K562 (cell line): ENCODE results near the gene HKDC1. TPM values are rescaled to one million over a fixed set of nuclear protein-coding genes. Genes with fewer than 3 reads are reported as not detected.
A peak's percentile ranks its signal among the peaks of the same experiment; 100 is the strongest.

Experiments
- CHD7 ChIP-seq: fragments of 200-600 bp; sonication (generic); IDR thresholded peaks from one replicate; pipeline ENCODE4 v1.6.1; 2012; ENCODE audit warnings: mild to moderate bottlenecking, low read depth, low read length, inconsistent platforms
- E2F4 ChIP-seq: sonication (generic); formaldehyde crosslinking; IDR thresholded peaks from 2 replicates; pipeline ENCODE4 v1.8.0; 2022; ENCODE audit warnings: mild to moderate bottlenecking, low read depth, missing genetic modification reagents
- ETV6 ChIP-seq, 3 experiments: fragments of 150-350 bp in 1 of 3; sonication (generic) in 1 of 3; formaldehyde crosslinking in 1 of 3; IDR thresholded peaks; 2 replicates each; pipeline versions ENCODE4 v1.6.1 to v1.8.0; 2014 to 2022; ENCODE audit warnings: borderline replicate concordance in 2 of 3, low read depth in 2 of 3, antibody characterized with exemption in 1 of 3, low read length in 1 of 3, mild to moderate bottlenecking in 1 of 3, missing genetic modification reagents in 1 of 3
- GATAD2A ChIP-seq: fragments of 450-650 bp; IDR thresholded peaks from 2 replicates; pipeline ENCODE4 v1.6.1; 2017
- JUNB ChIP-seq: fragments of 450-650 bp; formaldehyde crosslinking; conservative IDR thresholded peaks from 2 replicates; pipeline ENCODE4 v1.4.0; 2020; ENCODE audit warnings: mild to moderate bottlenecking
- MAZ ChIP-seq, 2 experiments: fragments of 450-650 bp in 1 of 2; sonication (generic) in 1 of 2; formaldehyde crosslinking; IDR thresholded peaks in 1 of 2; conservative IDR thresholded peaks in 1 of 2; 2 replicates each; pipeline versions ENCODE4 v1.4.0 to v1.5.0; 2020; ENCODE audit warnings: mild to moderate bottlenecking in 1 of 2, missing genetic modification reagents in 1 of 2
- NCOR1 ChIP-seq: fragments of 450-650 bp; IDR thresholded peaks from 2 replicates; pipeline ENCODE4 v1.6.1; 2016; ENCODE audit warnings: mild to moderate bottlenecking, moderate library complexity
- NFATC3 ChIP-seq: fragments of 450-650 bp; IDR thresholded peaks from 2 replicates; pipeline ENCODE4 v1.6.1; 2017; ENCODE audit warnings: mild to moderate bottlenecking
- PRMT5 ChIP-seq: sonication (generic); formaldehyde crosslinking; IDR thresholded peaks from 2 replicates; pipeline ENCODE4 v1.5.0; 2020; ENCODE audit warnings: missing genetic modification reagents
- PRPF4 ChIP-seq: fragments of 200-400 bp; formaldehyde crosslinking; IDR thresholded peaks from one replicate; pipeline ENCODE4 v1.6.1; 2017; ENCODE audit warnings: low read length, low read depth, mild to moderate bottlenecking; ENCODE audit not compliant: insufficient read depth, poor library complexity, severe bottlenecking
- SAP30 ChIP-seq: fragments of 200-600 bp; sonication (generic); IDR thresholded peaks from 2 replicates; pipeline ENCODE4 v1.6.1; 2012; ENCODE audit warnings: borderline replicate concordance, low read depth, mild to moderate bottlenecking, moderate library complexity, low read length, control low read depth, inconsistent platforms; ENCODE audit not compliant: insufficient read depth, poor library complexity, severe bottlenecking
- SMAD2 ChIP-seq: fragments of 150-350 bp; IDR thresholded peaks from 2 replicates; pipeline ENCODE4 v1.6.1; 2014; ENCODE audit warnings: low read depth, mild to moderate bottlenecking, low read length
- ZNF175 ChIP-seq: fragments of 200-800 bp; sonication (Bioruptor generic); IDR thresholded peaks from 2 replicates; pipeline ENCODE4 v1.6.1; 2016; ENCODE audit warnings: low read depth, mild to moderate bottlenecking, missing genetic modification characterization, missing compliant biosample characterization
- polyA plus RNA-seq, 8 experiments: library from polyadenylated mRNA; depleted of rRNA in 4 of 8; stranded (reverse) in 5 of 8; unstranded in 3 of 8; fragments of >200 nt; fragmentation: Nextera tagmentation in 2 of 8; fragmentation: Illumina TruSeq in 1 of 8; extraction: Ambion mirVana in 2 of 8; extraction: Trizol in 1 of 8; gene quantifications; 2 replicates each; pipeline versions ENCODE4 v1.2.1 to v1.2.3, GENCODE V29; 2011 to 2014; ENCODE audit warnings: inconsistent platforms in 1 of 8, missing spikeins in 1 of 8
- total RNA-seq, 7 experiments: library from RNA; depleted of rRNA in 6 of 7; stranded (reverse); fragments of >200 nt in 6 of 7; fragmentation: Illumina TruSeq in 2 of 7; extraction: Trizol in 2 of 7; gene quantifications; 2 replicates each; pipeline versions ENCODE4 v1.2.1 to v1.2.3, GENCODE V29; 2011 to 2021; ENCODE audit warnings: low replicate concordance in 1 of 7

HKDC1 gene
- total and polyA plus RNA-seq, 9 of the 15 experiments (the other 6 are each of a cell fraction or from before 2014, with no cell fraction given) = 0.04 to 0.22 (median 0.11) TPM; not detected in 5

GRCh38 chr10:69215405-69216171 lies 4.5 kb upstream of the HKDC1 start (continued):
- no peak for TF ChIP-seq CHD7
- no peak for TF ChIP-seq SMAD2
- TF ChIP-seq NFATC3 = no peak
- no peak for TF ChIP-seq MAZ (CRISPR knock-in tag; conservative IDR thresholded peaks at IDR 0.05 in 1 of 2, IDR thresholded peaks at IDR 0.05 in 1 of 2)
- no peak for TF ChIP-seq SAP30
- no peak for TF ChIP-seq JUNB (CRISPR knock-in tag)
- peak; percentile 87 to 89; a peak in 3 of 4 replicates for TF ChIP-seq ETV6 (IDR thresholded peaks at IDR 0.05; ENCODE audit: borderline replicate concordance in 1 of 2, low read depth in 2 of 2, low read length in 1 of 2)
- TF ChIP-seq ETV6 (CRISPR knock-in tag; IDR thresholded peaks at IDR 0.05; ENCODE audit: borderline replicate concordance) = no peak
- TF ChIP-seq PRMT5 (CRISPR knock-in tag) = no peak
- no peak for TF ChIP-seq NCOR1
- no peak for TF ChIP-seq GATAD2A
- TF ChIP-seq PRPF4 = no peak
- peak; percentile 23; the same call in 1 of the 2 replicates for TF ChIP-seq ZNF175 (CRISPR knock-in tag)
- no peak for TF ChIP-seq E2F4 (CRISPR knock-in tag)
